Measurements from ENCODE around the gene SCN10A. TPM values are rescaled to one million over a fixed set of nuclear protein-coding genes. Genes with fewer than 3 reads are reported as not detected.

Gene SCN10A
- polyA plus RNA-seq, 1 donor = not detected

DNA sequence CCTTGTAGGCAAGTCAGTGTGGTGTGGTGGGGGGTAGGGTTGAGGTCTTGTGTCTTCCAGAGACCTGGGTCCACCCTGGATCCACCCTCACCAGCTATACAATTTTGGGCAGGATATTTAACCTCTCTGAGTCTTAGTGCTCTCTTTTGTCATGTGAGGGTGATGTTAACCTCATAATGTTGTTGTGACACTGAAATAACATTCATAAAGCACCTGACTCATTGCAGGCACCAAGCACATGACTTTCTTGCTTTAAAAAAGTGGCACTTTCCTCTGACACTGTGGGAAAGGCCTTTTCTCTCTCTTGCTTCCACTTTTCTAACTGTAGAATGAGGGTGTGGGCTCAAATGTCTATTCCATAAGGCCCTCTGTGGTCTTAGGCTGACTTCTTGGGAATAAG is 75.5 kb downstream of the SCN10A start:
- Histone ChIP-seq H3K27me3 (ENCODE audit: control insufficient read depth, insufficient read depth, low read length) (no peaks in the 10 kb centered on the region), H3K4me3 (ENCODE audit: low read length) (no peak overlapping the region), H3K36me3 (ENCODE audit: control insufficient read depth, insufficient read depth, low read length) (no peaks in the 10 kb centered on the region), H3K9me3 (ENCODE audit: control insufficient read depth, low read depth, low read length) (no peaks in the 10 kb centered on the region), H3K27ac (ENCODE audit: low read length) (no peak overlapping the region), H3K4me1 (ENCODE audit: control insufficient read depth, insufficient read depth, low read length) (no peaks in the 10 kb centered on the region)
- DNase-seq = no peak

DNA sequence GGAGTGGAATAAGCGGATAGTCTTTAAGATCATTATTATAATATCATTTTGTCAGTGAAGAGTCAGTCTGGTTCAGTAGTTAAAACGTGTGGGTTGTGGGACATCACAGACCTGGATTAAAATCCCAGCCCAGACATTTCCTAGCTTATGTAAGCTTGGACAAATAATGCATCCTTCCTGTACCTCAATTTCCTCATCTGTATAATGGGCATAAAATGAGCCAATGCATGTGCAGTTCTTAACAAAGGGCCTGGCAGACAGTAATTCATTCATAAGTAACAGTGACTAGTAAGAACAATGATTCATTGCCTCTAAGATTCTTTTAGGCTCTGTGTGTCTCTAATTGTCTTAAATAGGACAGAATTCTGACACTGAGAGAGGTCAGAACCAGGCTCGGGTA is 76.1 kb downstream of the SCN10A start:
- H3K9me3 ChIP-seq (ENCODE audit: control insufficient read depth, low read depth, low read length) = no peaks in the 10 kb centered on the region
- no CpG with 5 or more reads among the region's 3 CpGs for WGBS (ENCODE audit: insufficient coverage, low lambda C conversion rate)

DNA sequence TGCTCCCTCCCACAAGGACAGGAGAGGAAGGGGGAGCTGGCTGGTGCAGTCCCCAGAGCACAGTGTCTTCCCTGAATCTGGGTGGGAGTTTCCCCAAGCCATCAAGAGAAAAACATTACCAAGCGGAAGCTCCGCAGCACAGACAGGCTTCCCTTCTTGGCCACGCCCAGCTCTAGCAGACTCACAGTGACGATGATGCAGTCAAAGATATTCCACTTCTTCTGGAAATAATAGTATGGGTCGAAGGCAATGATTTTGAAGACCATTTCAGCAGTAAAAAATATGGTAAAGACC is 76.7 kb downstream of the SCN10A start:
- no peak overlapping the region for H3K4me3 ChIP-seq (ENCODE audit: low read length)
- no CpG with 5 or more reads among the region's 5 CpGs for WGBS (ENCODE audit: insufficient coverage, low lambda C conversion rate)
- H3K27me3 ChIP-seq (ENCODE audit: control insufficient read depth, insufficient read depth, low read length) = no peaks in the 10 kb centered on the region
- no peaks in the 10 kb centered on the region for H3K36me3 ChIP-seq (ENCODE audit: control insufficient read depth, insufficient read depth, low read length)
- no peak overlapping the region for H3K27ac ChIP-seq (ENCODE audit: low read length)
- H3K9me3 ChIP-seq (ENCODE audit: control insufficient read depth, low read depth, low read length) = no peaks in the 10 kb centered on the region
- H3K4me1 ChIP-seq (ENCODE audit: control insufficient read depth, insufficient read depth, low read length) = no peaks in the 10 kb centered on the region
- no peak for DNase-seq

More for the DNA sequence above, 76.1 kb downstream of the SCN10A start:
- no peaks in the 10 kb centered on the region for H3K27me3 ChIP-seq (ENCODE audit: control insufficient read depth, insufficient read depth, low read length)
- no peaks in the 10 kb centered on the region for H3K36me3 ChIP-seq (ENCODE audit: control insufficient read depth, insufficient read depth, low read length)
- H3K4me3 ChIP-seq (ENCODE audit: low read length) = no peak overlapping the region
- no peak overlapping the region for H3K27ac ChIP-seq (ENCODE audit: low read length)
- DNase-seq = no peak
- no peaks in the 10 kb centered on the region for H3K4me1 ChIP-seq (ENCODE audit: control insufficient read depth, insufficient read depth, low read length)

DNA sequence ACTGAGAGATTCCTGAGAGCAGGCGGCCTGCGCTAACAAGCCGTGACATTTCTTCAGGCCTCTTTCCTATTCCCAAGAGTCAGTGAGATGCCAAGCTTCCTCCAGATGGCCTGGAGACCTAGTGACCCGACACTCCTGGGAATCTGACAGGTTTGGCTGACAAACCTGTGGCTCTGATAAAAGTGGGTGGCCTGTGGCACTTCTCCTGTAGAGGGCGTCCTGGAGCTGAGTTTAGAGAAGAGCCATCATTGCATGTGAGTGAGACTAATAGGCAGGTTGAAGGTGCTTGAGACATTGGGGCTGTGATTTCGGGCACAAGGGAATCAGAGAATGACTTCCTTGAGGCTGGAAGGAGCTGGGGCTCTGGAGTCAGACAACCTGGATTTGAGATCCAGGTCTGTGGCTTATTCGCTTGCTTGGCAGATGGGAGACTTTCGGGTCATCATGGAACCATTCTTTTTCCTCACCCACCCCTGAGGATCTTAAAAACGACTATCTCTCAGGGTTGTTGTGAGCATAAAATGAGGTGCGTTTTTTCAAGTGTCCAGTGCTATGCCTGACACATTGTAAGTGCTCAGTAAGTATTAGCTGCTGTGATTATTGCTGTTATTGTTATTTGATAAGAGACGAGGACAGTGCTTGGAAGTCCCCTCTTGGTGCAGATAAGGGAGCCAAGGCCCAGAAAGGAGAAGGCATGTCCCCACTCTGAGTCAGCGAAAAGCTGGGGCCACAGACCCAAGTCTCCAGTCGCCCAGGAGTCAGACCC is 77.2 kb downstream of the SCN10A start:
- H3K9me3 ChIP-seq (ENCODE audit: control insufficient read depth, low read depth, low read length) = no peaks in the 10 kb centered on the region
- no peak overlapping the region for H3K4me3 ChIP-seq (ENCODE audit: low read length)

DNA sequence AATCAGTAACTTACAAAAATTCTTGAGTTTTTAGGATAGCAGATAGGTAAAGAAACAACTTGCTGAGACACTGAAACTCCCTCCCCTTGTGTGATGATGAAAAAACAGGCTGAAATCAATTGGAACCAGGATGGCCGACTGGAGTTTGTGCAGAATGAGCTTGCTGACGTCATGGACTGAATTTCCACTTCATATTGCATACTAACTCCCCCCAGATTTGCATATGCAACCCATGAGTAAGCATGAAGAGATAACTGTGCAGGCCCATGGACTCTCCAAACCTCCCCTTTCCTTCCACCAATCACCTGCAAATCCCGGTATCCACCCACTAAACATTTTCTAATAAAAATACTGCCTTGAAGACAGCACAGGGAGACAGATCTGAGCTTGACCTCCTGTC is 84.5 kb downstream of the SCN10A start:
- no peaks in the 10 kb centered on the region for H3K36me3 ChIP-seq (ENCODE audit: control insufficient read depth, insufficient read depth, low read length)
- no peak for DNase-seq
- WGBS (ENCODE audit: insufficient coverage, low lambda C conversion rate) = no CpG with 5 or more reads among the region's 3 CpGs

More for the DNA sequence above, 77.2 kb downstream of the SCN10A start:
- no CpG with 5 or more reads among the region's 13 CpGs for WGBS (ENCODE audit: insufficient coverage, low lambda C conversion rate)
- H3K36me3 ChIP-seq (ENCODE audit: control insufficient read depth, insufficient read depth, low read length) = no peaks in the 10 kb centered on the region
- H3K27me3 ChIP-seq (ENCODE audit: control insufficient read depth, insufficient read depth, low read length) = no peaks in the 10 kb centered on the region
- H3K27ac ChIP-seq (ENCODE audit: low read length) = no peak overlapping the region
- DNase-seq = peak in 1 of 2 donors; percentile 4
- H3K4me1 ChIP-seq (ENCODE audit: control insufficient read depth, insufficient read depth, low read length) = no peaks in the 10 kb centered on the region

DNA sequence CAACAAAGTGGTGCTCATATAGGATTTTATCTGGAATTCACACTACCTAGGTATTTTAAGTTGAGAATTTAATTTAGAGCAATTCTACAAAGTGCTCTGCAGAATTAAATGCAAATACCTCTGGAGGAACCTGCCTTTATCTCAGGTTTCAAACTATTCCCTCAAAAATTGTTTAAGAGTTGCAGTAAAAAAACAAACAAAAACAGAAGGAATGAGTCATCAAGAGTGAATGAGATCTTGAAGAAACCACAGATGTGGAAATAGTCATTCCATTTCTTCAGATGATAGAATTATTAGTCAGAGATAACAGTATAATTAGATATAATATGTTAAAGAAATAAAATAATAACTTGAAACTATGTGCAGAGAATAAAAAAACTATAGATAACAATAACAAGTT is 85.7 kb downstream of the SCN10A start:
- Histone ChIP-seq H3K4me1 (ENCODE audit: control insufficient read depth, insufficient read depth, low read length) (no peaks in the 10 kb centered on the region), H3K9me3 (ENCODE audit: control insufficient read depth, low read depth, low read length) (no peaks in the 10 kb centered on the region), H3K36me3 (ENCODE audit: control insufficient read depth, insufficient read depth, low read length) (no peaks in the 10 kb centered on the region), H3K27ac (ENCODE audit: low read length) (no peak overlapping the region), H3K4me3 (ENCODE audit: low read length) (no peak overlapping the region), H3K27me3 (ENCODE audit: control insufficient read depth, insufficient read depth, low read length) (no peaks in the 10 kb centered on the region)
- DNase-seq = no peak

More for the DNA sequence above, 84.5 kb downstream of the SCN10A start:
- no peak overlapping the region for H3K4me3 ChIP-seq (ENCODE audit: low read length)
- H3K27ac ChIP-seq (ENCODE audit: low read length) = no peak overlapping the region
- no peaks in the 10 kb centered on the region for H3K4me1 ChIP-seq (ENCODE audit: control insufficient read depth, insufficient read depth, low read length)
- H3K9me3 ChIP-seq (ENCODE audit: control insufficient read depth, low read depth, low read length) = no peaks in the 10 kb centered on the region
- H3K27me3 ChIP-seq (ENCODE audit: control insufficient read depth, insufficient read depth, low read length) = no peaks in the 10 kb centered on the region

DNA sequence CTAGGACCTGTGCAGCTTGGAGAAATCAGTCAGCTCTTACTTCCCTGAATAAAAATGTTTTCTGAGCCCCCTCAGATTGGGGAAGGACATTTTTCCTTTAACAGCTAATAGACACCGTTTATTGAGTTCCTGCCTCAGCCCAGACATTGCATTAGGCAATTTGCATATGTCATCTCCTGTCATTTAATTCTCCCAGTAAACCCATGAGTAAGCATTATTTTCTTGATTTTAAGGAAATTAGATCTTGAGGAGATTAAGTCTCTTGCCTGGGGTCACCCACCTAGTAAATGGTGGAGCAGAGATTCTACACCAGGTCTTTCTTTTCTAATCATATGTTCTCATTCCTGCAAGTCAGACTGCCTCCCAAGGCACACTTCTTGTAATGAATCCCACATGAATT is 88.0 kb downstream of the SCN10A start:
- Histone ChIP-seq H3K9me3 (ENCODE audit: control insufficient read depth, low read depth, low read length) (no peaks in the 10 kb centered on the region), H3K4me1 (ENCODE audit: control insufficient read depth, insufficient read depth, low read length) (no peaks in the 10 kb centered on the region), H3K27ac (ENCODE audit: low read length) (no peak overlapping the region), H3K36me3 (ENCODE audit: control insufficient read depth, insufficient read depth, low read length) (no peaks in the 10 kb centered on the region), H3K27me3 (ENCODE audit: control insufficient read depth, insufficient read depth, low read length) (no peaks in the 10 kb centered on the region), H3K4me3 (ENCODE audit: low read length) (no peak overlapping the region)
- WGBS (ENCODE audit: insufficient coverage, low lambda C conversion rate) = 40% methylated on average over 1 of the region's 1 CpG
- no peak for DNase-seq

DNA sequence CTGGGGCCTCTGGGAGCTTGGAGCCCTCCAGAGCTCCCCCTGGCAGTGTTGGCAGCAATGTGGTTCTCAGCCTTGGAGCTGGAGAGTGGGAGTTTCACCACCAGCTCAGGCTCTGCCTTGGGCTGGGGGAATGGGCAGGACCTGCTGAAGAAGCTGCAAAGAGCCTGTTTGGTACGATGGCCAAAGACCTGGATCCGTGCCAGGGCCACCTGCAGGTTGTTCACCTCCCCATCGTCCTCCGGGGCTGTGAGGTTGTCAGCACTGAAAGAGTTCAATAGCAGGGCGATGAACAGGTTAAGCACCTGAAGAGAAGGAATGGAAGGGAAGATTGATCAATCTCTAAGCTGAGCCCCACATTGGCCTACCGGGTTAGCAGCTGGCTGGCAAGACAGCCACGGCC is 89.3 kb downstream of the SCN10A start:
- Histone ChIP-seq H3K27me3 (ENCODE audit: control insufficient read depth, insufficient read depth, low read length) (no peaks in the 10 kb centered on the region), H3K4me3 (ENCODE audit: low read length) (no peak overlapping the region), H3K4me1 (ENCODE audit: control insufficient read depth, insufficient read depth, low read length) (no peaks in the 10 kb centered on the region), H3K36me3 (ENCODE audit: control insufficient read depth, insufficient read depth, low read length) (no peaks in the 10 kb centered on the region), H3K9me3 (ENCODE audit: control insufficient read depth, low read depth, low read length) (no peaks in the 10 kb centered on the region), H3K27ac (ENCODE audit: low read length) (no peak overlapping the region)
- WGBS (ENCODE audit: insufficient coverage, low lambda C conversion rate) = no CpG with 5 or more reads among the region's 7 CpGs
- DNase-seq = no peak

DNA sequence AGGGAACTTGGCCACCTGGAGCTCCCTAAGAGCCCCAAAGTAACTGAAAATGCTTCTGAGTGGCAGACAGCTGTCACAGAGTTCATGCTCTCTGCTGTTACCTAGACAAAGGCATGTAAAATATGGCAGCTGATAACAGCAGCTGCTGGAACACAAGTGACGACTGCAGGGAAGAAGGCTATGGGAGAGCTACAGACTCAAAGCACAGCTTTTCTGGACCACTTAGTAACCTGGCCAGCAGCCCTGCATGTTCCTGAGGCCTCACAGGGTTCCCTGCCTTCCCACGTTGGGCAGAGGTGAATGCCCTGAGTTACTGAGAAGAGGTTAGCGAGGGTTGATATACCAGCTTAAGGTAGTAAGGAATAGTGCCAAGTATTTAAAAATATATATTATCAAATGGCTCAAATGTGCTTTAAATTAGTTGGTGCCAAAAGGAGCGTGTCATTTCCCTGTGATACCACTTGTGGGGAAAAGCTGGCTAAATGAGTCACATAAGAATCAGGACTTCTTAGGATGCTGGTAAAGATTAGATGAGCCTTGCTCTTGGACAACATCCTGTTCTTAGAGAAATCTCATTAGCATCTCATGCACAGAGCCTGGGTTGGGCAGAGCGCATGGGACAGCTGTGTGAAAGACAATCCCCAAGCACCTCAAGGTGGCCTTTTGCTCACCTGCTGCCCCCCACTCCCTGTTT is 90.1 kb downstream of the SCN10A start:
- H3K4me3 ChIP-seq (ENCODE audit: low read length) = no peak overlapping the region
- no peak overlapping the region for H3K27ac ChIP-seq (ENCODE audit: low read length)
- H3K27me3 ChIP-seq (ENCODE audit: control insufficient read depth, insufficient read depth, low read length) = no peaks in the 10 kb centered on the region
- H3K4me1 ChIP-seq (ENCODE audit: control insufficient read depth, insufficient read depth, low read length) = no peaks in the 10 kb centered on the region
- no peak for DNase-seq
- no peaks in the 10 kb centered on the region for H3K9me3 ChIP-seq (ENCODE audit: control insufficient read depth, low read depth, low read length)
- H3K36me3 ChIP-seq (ENCODE audit: control insufficient read depth, insufficient read depth, low read length) = no peaks in the 10 kb centered on the region
- WGBS (ENCODE audit: insufficient coverage, low lambda C conversion rate) = no CpG with 5 or more reads among the region's 5 CpGs

DNA sequence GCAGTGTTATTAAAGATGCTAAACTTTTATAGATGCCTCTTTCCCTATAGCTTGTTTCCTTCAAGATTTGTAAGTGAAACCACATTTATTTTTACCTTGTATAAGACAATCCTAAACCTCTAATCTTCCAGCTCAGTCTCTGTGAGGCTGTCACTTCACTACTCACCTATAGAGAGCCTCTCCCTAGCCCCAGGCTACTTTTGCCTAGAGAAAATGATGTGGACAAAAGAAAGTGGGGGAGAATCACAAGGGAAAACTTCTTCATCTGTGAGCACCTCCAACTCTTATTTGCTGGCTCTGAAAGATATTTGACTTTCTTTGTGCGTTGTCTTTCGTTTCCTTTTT is 91.7 kb downstream of the SCN10A start:
- Histone ChIP-seq H3K27ac (ENCODE audit: low read length) (no peak overlapping the region), H3K4me1 (ENCODE audit: control insufficient read depth, insufficient read depth, low read length) (no peaks in the 10 kb centered on the region), H3K27me3 (ENCODE audit: control insufficient read depth, insufficient read depth, low read length) (no peaks in the 10 kb centered on the region), H3K9me3 (ENCODE audit: control insufficient read depth, low read depth, low read length) (no peaks in the 10 kb centered on the region), H3K36me3 (ENCODE audit: control insufficient read depth, insufficient read depth, low read length) (no peaks in the 10 kb centered on the region), H3K4me3 (ENCODE audit: low read length) (no peak overlapping the region)
- DNase-seq = no peak
- WGBS (ENCODE audit: insufficient coverage, low lambda C conversion rate) = 92% methylated on average over 2 of the region's 2 CpGs
